PC-9 (cell line): Measurements from ENCODE around the gene CDK5RAP1. TPM values are rescaled to one million over a fixed set of nuclear protein-coding genes. Genes with fewer than 3 reads are reported as not detected.

Experiments used
- BruUV-seq: library from RNA; stranded (reverse); fragments of 400-500 nt; replicated peaks from 2 replicates; lab custom pipeline; 2021; lab: Mats Ljungman, UMichigan
- CTCF ChIA-PET: fragments of 300-600 bp; sonication (Branson Sonifier 250); formaldehyde crosslinking; loops from one replicate; lab custom pipeline; 2022; ENCODE audit warnings: antibody characterized with exemption; lab: Charles Lee
- POLR2A ChIA-PET: fragments of 300-600 bp; sonication (Branson Sonifier 250); formaldehyde crosslinking; loops from one replicate; lab custom pipeline; 2022; ENCODE audit warnings: antibody characterized with exemption; ENCODE audit not compliant: unreplicated experiment; lab: Charles Lee
- DNase-seq, 2 experiments: peaks; one replicate each; pipeline versions ENCODE4 v3.0.0 to v3.0.0-alpha.2; 2015 to 2022; ENCODE audit warnings: mixed read lengths in 1 of 2
- H2AFZ ChIP-seq: fragments of 200-600 bp; sonication (generic); 2 replicates; pipeline ENCODE4 v1.8.1; 2017; ENCODE audit warnings: antibody characterized with exemption
- H3F3A ChIP-seq: fragments of 200-600 bp; sonication (generic); 2 replicates; pipeline ENCODE4 v1.8.1; 2017; ENCODE audit warnings: antibody characterized with exemption, mild to moderate bottlenecking, low read depth; ENCODE audit not compliant: insufficient read depth
- H3K27ac ChIP-seq: fragments of 200-600 bp; sonication (generic); 2 replicates; pipeline ENCODE4 v1.6.1; 2016; ENCODE audit warnings: mixed run types
- H3K27me3 ChIP-seq: fragments of 200-600 bp; sonication (generic); 2 replicates; pipeline ENCODE4 v1.6.1; 2016; ENCODE audit warnings: low read depth, mixed run types; ENCODE audit not compliant: insufficient read depth
- H3K36me3 ChIP-seq: fragments of 200-600 bp; sonication (generic); 2 replicates; pipeline ENCODE4 v1.6.1; 2016; ENCODE audit warnings: low read depth, mixed run types
- H3K4me1 ChIP-seq: fragments of 200-600 bp; sonication (generic); replicated peaks from 2 replicates; pipeline ENCODE4 v1.6.1; 2016; ENCODE audit warnings: mixed run types; ENCODE audit not compliant: insufficient read depth
- H3K4me2 ChIP-seq: fragments of 200-600 bp; sonication (generic); 2 replicates; pipeline ENCODE4 v1.6.1; 2017; ENCODE audit warnings: mixed run types
- H3K4me3 ChIP-seq: fragments of 200-600 bp; sonication (generic); 2 replicates; pipeline ENCODE4 v1.6.1; 2016; ENCODE audit warnings: mixed run types
- H3K79me2 ChIP-seq: fragments of 200-600 bp; sonication (generic); 2 replicates; pipeline ENCODE4 v1.6.1; 2017; ENCODE audit warnings: low read depth, mixed run types
- H3K9me2 ChIP-seq: fragments of 200-600 bp; sonication (generic); 2 replicates; pipeline ENCODE4 v1.8.1; 2017; ENCODE audit warnings: mild to moderate bottlenecking; ENCODE audit not compliant: insufficient read depth
- H3K9me3 ChIP-seq: fragments of 200-600 bp; sonication (generic); 2 replicates; pipeline ENCODE4 v1.8.1; 2016; ENCODE audit warnings: low read depth; ENCODE audit not compliant: insufficient read depth
- H4K20me1 ChIP-seq: fragments of 200-600 bp; sonication (generic); 2 replicates; pipeline ENCODE4 v1.8.1; 2017; ENCODE audit not compliant: insufficient read depth
- EZH2 ChIP-seq: fragments of 200-600 bp; sonication (generic); IDR thresholded peaks from 2 replicates; pipeline ENCODE4 v1.8.0; 2017; ENCODE audit warnings: antibody characterized with exemption, low read depth
- intact Hi-C: fragments of 100-400 bp; cut with micrococcal nuclease; formaldehyde crosslinking; loops from one replicate; pipeline ENCODE4 v1.10.0; 2022; ENCODE audit not compliant: unreplicated experiment
- total RNA-seq: library from RNA; stranded (reverse); gene quantifications from 2 replicates; pipeline ENCODE4 v1.2.3, GENCODE V29; 2021
- TF ChIP-seq, protein P1 (sequence below): fragments of 200-600 bp; sonication (generic); conservative IDR thresholded peaks from 2 replicates; pipeline ENCODE4 v1.6.1; 2017; ENCODE audit warnings: mixed run types, antibody characterized with exemption, mild to moderate bottlenecking, moderate library complexity

CDK5RAP1 gene
- total RNA-seq, 1 experiment from 2014 or later = 45.3 TPM

DNA sequence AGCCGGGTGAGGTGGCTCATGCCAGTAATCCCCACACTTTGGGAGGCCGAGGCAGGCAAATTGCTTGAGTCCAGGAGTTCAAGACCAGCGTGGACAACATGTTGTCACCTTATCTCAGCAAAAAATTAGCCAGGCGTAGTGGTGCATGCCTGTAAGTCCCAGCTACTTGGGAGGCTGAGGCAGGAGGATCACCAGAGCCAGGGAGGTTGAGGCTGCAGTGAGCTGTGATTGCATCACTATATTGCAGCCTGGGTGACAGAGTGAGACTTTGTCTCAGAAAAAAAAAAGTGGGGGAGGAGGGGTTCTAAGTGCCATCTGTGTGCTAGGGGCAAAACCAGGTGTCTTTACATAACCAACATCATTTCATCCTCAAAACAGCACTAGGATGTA, 48.3 kb downstream of the CDK5RAP1 start:
- Histone ChIP-seq H3K36me3 (no peaks in the 10 kb centered on the region), H3K9me3 (no peaks in the 10 kb centered on the region), H3K4me3 (no peak overlapping the region), H4K20me1 (no peaks in the 10 kb centered on the region), H3K79me2 (no peaks in the 10 kb centered on the region), H3K4me2 (no peak overlapping the region), H3K27me3 (no peaks in the 10 kb centered on the region), H3K4me1 (no peaks in the 10 kb centered on the region), H2AFZ (no peak overlapping the region), H3K9me2 (no peaks in the 10 kb centered on the region), H3K27ac (no peak overlapping the region), H3F3A (no peaks in the 10 kb centered on the region)
- ChIA-PET CTCF (no interaction called here), POLR2A (no interaction called here)
- intact Hi-C loops = no loop called here
- TF ChIP-seq, protein P1, sequence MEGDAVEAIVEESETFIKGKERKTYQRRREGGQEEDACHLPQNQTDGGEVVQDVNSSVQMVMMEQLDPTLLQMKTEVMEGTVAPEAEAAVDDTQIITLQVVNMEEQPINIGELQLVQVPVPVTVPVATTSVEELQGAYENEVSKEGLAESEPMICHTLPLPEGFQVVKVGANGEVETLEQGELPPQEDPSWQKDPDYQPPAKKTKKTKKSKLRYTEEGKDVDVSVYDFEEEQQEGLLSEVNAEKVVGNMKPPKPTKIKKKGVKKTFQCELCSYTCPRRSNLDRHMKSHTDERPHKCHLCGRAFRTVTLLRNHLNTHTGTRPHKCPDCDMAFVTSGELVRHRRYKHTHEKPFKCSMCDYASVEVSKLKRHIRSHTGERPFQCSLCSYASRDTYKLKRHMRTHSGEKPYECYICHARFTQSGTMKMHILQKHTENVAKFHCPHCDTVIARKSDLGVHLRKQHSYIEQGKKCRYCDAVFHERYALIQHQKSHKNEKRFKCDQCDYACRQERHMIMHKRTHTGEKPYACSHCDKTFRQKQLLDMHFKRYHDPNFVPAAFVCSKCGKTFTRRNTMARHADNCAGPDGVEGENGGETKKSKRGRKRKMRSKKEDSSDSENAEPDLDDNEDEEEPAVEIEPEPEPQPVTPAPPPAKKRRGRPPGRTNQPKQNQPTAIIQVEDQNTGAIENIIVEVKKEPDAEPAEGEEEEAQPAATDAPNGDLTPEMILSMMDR = no peak
- no peak for TF ChIP-seq EZH2
- DNase-seq = no peak
- BruUV-seq = no TSS peak

DNA sequence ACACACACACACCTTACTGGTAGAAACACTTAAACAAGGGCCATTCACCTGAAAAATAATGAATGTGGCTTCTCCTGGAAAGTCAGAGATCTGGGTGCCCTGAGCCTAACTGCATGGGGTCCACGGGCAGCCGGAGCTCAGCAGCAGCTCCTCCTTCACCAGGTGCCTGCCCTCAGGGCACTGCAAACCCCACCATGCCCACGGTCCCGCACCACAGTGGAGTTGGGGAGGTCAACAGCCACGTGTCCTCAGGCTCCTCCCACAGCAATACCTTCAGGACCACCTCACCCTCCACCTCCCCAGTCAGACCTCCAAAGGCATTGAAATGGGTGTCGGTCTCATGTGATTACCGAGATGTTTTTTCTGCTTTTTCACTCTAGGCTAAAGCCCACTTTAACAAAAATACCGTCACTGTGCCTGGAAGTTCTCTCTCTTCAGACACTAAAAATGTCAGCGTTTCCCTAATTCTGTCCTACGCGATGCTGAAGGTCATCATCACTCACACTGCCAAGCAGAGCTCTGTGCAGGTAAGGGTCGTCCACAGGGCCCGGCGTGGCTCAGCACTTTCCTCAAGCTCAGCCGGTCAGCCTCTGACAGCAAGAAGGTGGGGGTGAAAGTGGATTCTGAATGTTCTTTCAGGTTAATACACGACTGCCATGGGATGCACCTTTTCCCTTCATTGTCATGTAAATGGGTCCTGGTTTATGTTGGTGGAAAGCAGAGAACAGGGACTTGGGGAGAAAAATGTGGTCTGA, 48.9 kb downstream of the CDK5RAP1 start:
- no peak for DNase-seq
- Histone ChIP-seq H3K9me3 (no peaks in the 10 kb centered on the region), H3K79me2 (no peaks in the 10 kb centered on the region), H3K27me3 (no peaks in the 10 kb centered on the region), H2AFZ (no peak overlapping the region), H3K4me1 (no peaks in the 10 kb centered on the region), H3K4me2 (no peak overlapping the region), H3K36me3 (no peaks in the 10 kb centered on the region), H4K20me1 (no peaks in the 10 kb centered on the region), H3K9me2 (no peaks in the 10 kb centered on the region), H3K27ac (no peak overlapping the region), H3F3A (no peaks in the 10 kb centered on the region), H3K4me3 (no peak overlapping the region)
- intact Hi-C loops = no loop called here
- no peak for TF ChIP-seq EZH2
- TF ChIP-seq, protein P1 = no peak
- no TSS peak for BruUV-seq
- CTCF ChIA-PET = interaction anchor here (0.5 to 0.7 kb wide), 2 partner anchors 431 to 1364 kb away, joined by 3 to 7 read pairs; no protein-coding TSS in a partner anchor
- POLR2A ChIA-PET = no interaction called here

GRCh38 chr20:33351696-33352095, 49.6 kb downstream of the CDK5RAP1 start:
- Histone ChIP-seq H3K4me2 (no peak overlapping the region), H3K27ac (no peak overlapping the region), H3K4me1 (no peaks in the 10 kb centered on the region), H3K9me3 (no peaks in the 10 kb centered on the region), H4K20me1 (no peaks in the 10 kb centered on the region), H3K36me3 (no peaks in the 10 kb centered on the region), H3K27me3 (no peaks in the 10 kb centered on the region), H3K9me2 (no peaks in the 10 kb centered on the region), H3F3A (no peaks in the 10 kb centered on the region), H2AFZ (no peak overlapping the region), H3K79me2 (no peaks in the 10 kb centered on the region), H3K4me3 (no peak overlapping the region)
- TF ChIP-seq, protein P1 = no peak
- TF ChIP-seq EZH2 = no peak
- no TSS peak for BruUV-seq
- CTCF ChIA-PET = interaction anchor here (0.5 kb wide), 1 partner anchor 430 kb away, joined by 7 read pairs; no protein-coding TSS in a partner anchor
- POLR2A ChIA-PET = no interaction called here
- no peak for DNase-seq
- intact Hi-C loops = no loop called here
